GM12872 (cell line): Measurements from ENCODE around the gene RRH.

Experiments used
- CTCF ChIP-seq: IDR thresholded peaks from 3 replicates; pipeline ENCODE4 v1.5.1; 2011; ENCODE audit warnings: low read depth, mild to moderate bottlenecking, low read length, moderate library complexity; ENCODE audit not compliant: insufficient read depth

RRH gene

GRCh38 chr4:109803924-109804571 lies 23.7 kb upstream of the RRH start:
- peak; percentile 57 for TF ChIP-seq CTCF

- no peak for TF ChIP-seq CTCF
These were observed 18.1 kb upstream of the RRH start for GRCh38 chr4:109809655-109810054.

GRCh38 chr4:109810552-109811387 lies 17.0 kb upstream of the RRH start:
- TF ChIP-seq CTCF, result no peak

- TF ChIP-seq CTCF, result no peak
These were observed 16.1 kb upstream of the RRH start for GRCh38 chr4:109811707-109812106.

GRCh38 chr4:109815151-109816081 lies 12.4 kb upstream of the RRH start, which contains the start of gene GAR1:
GAR1 (plus strand) TSS chr4:109815762; CDS start chr4:109816165, 403 bp downstream.
- TF ChIP-seq CTCF, result no peak

GRCh38 chr4:109816082-109816442 lies 11.7 kb upstream of the RRH start:
- no peak for TF ChIP-seq CTCF

- TF ChIP-seq CTCF, result no peak
These were observed 10.9 kb upstream of the RRH start for GRCh38 chr4:109816894-109817293.
